Measurements from ENCODE around the gene CDKN1B.
"Not testable (repeated sequence)": the region's sequence is repeated elsewhere in the genome, so short reads cannot be mapped to it uniquely, and the experiment has no call there.

Gene CDKN1B

DNA sequence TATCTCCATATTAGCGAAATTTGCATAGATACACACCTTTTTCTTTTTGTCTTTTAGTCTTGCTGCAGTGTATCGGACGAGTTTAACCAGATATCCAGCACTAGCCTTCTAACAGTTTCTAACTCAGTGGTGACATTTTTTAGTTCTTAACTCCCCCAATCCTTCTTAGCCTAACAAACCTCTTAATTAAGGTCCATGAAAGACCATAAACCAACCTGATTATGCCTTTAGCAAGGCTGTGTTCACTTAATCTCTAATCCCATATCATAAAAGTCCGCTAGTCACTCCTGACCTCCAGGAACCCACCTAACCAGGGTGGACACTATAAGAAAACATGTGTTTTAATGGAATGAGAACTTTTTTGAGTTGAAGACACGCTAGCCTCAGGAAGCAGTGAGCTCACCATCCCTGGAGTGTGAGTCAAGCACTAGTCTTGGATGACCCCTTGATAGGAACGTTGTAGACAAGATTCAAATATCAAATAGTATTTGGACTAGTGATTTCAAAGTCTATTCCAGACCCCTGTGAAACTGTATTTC lies 9.5 kb downstream of the CDKN1B start:
- peak overlapping the region; percentile 91 to 98 for H3K4me3 Mint-ChIP-seq
- peaks cover 42% of the 10 kb centered on the region for H3K4me1 Mint-ChIP-seq
- no peaks in the 10 kb centered on the region for H3K9me3 Mint-ChIP-seq
- ATAC-seq (no peak), DNase-seq (no peak)
- H3K27ac Mint-ChIP-seq: peak overlapping the region; percentile 99 to 100
- H3K27me3 Mint-ChIP-seq: no peaks in the 10 kb centered on the region

GRCh38 chr12:12731178-12731577 lies 14.0 kb downstream of the CDKN1B start:
- Mint-ChIP-seq H3K9me3 (no peaks in the 10 kb centered on the region), H3K27me3 (no peaks in the 10 kb centered on the region), H3K4me3 (no peak overlapping the region), H3K27ac (no peak overlapping the region), H3K4me1 (peaks cover 69% of the 10 kb centered on the region)
- ATAC-seq (no peak), DNase-seq (no peak)

GRCh38 chr12:12731785-12732184 lies 14.6 kb downstream of the CDKN1B start:
- Mint-ChIP-seq H3K27ac (no peak overlapping the region), H3K27me3 (no peaks in the 10 kb centered on the region), H3K4me3 (no peak overlapping the region), H3K9me3 (no peaks in the 10 kb centered on the region), H3K4me1 (peaks cover 74% of the 10 kb centered on the region)
- ATAC-seq (no peak), DNase-seq (no peak)

DNA sequence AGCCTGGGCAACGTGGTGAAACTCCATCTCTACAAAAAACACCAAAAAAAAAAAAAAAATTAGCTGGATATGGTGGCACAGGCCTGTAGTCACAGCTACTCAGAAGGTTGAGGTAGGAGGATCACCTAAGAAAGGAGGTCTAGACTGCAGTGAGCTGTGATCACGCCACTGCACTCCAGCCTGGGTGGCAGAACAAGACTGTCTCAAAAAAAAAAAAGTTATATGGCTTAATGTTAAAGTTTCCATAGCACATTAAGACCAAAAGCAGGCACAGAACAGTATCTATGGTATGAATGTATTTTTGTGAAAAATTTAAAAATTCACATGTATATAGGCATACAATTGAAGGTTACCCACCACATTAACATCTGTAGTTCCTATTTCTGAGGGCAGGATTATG lies 15.9 kb downstream of the CDKN1B start:
- DNase-seq (no peak), ATAC-seq (no peak)
- Mint-ChIP-seq H3K4me1 (peaks cover 75% of the 10 kb centered on the region), H3K27ac (no peak overlapping the region), H3K4me3 (no peak overlapping the region), H3K9me3 (no peaks in the 10 kb centered on the region), H3K27me3 (no peaks in the 10 kb centered on the region)

DNA sequence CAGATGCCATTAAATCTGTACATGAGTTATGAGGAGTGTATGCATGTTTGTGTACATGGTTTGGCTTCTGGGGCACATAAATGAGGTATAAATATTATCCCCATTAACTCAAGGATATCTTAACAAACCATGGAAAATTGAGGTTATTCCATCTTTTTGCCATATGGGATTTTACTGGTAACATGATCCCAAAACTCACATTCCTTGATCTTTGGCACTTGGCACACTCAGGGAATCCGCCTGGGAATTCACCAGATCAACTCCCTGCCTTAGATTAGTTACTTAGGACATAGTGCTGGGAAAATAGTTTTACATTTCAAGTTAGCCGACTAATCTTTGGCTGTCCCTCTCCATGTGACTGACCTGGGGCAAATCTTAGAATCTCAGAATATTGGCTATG lies 16.9 kb downstream of the CDKN1B start:
- no peaks in the 10 kb centered on the region for H3K27me3 Mint-ChIP-seq
- H3K27ac Mint-ChIP-seq: no peak overlapping the region
- ATAC-seq: no peak
- no peaks in the 10 kb centered on the region for H3K9me3 Mint-ChIP-seq
- H3K4me3 Mint-ChIP-seq: no peak overlapping the region
- DNase-seq: no peak
- H3K4me1 Mint-ChIP-seq: peaks cover 69% of the 10 kb centered on the region

DNA sequence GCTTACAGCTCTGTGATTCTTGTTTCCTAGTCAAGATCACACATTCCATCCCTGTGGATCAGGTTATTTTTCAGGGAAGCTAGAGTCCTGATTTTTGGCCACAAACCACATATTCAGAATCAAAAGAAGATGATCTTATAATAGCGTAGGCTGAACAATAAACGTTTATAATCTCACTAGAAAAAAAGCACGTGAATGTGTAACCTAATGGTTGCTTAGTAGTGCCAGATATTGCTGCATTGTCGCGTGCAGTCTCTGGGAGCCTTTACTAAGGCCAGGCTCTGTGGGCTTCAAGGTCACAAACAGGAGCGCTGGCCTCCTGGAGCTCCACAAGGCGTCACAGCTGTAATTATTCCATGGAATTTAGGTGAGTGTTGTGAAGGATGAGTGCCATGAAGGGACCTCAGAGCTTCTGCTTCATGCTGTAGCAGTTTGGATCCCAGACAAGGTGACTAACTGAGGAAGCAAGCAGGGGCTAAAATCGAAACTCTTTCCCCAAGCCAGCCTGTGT lies 17.4 kb downstream of the CDKN1B start:
- H3K4me3 Mint-ChIP-seq: peak overlapping the region in 1 of 2 donors; percentile 6
- no peaks in the 10 kb centered on the region for H3K27me3 Mint-ChIP-seq
- no peaks in the 10 kb centered on the region for H3K9me3 Mint-ChIP-seq
- H3K4me1 Mint-ChIP-seq: peaks cover 67% of the 10 kb centered on the region
- ATAC-seq (no peak), DNase-seq (no peak)
- no peak overlapping the region for H3K27ac Mint-ChIP-seq

DNA sequence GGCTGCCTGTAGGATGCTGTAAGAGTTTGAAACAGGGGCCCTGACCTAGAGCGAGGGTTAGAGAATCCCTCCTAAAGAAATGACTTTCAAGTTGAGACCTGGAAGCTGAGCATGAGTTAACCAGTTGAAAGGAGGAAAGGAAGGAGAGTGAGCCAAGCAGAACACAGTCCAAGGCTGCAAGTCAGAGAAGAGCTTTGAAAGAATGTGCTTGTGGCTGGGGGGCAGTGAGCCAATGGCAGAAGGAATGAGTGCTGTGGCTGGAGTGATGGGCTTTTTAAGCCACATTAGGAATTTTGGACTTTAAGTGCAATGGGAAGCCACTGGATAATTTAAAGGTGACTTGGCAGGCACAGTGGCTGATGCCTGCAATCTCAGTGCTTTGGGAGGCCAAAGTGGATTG lies 18.1 kb downstream of the CDKN1B start:
- H3K4me3 Mint-ChIP-seq: peak overlapping the region; percentile 4 to 36
- no peaks in the 10 kb centered on the region for H3K9me3 Mint-ChIP-seq
- peaks cover 60% of the 10 kb centered on the region for H3K4me1 Mint-ChIP-seq
- DNase-seq (no peak), ATAC-seq (no peak)
- H3K27ac Mint-ChIP-seq: peak overlapping the region; percentile 31 to 88
- no peaks in the 10 kb centered on the region for H3K27me3 Mint-ChIP-seq

- peak; percentile 52 to 78 for DNase-seq
- H3K27me3 Mint-ChIP-seq: no peaks in the 10 kb centered on the region
These were observed 19.9 kb downstream of the CDKN1B start for GRCh38 chr12:12736759-12737676.

GRCh38 chr12:12738152-12738551 lies 21.0 kb downstream of the CDKN1B start:
- not testable (repeated sequence) for ATAC-seq, H3K27ac Mint-ChIP-seq, H3K9me3 Mint-ChIP-seq, H3K4me3 Mint-ChIP-seq, DNase-seq, H3K27me3 Mint-ChIP-seq
- H3K4me1 Mint-ChIP-seq: peaks cover 49% of the 10 kb centered on the region

More at GRCh38 chr12:12736759-12737676, 19.9 kb downstream of the CDKN1B start:
- Mint-ChIP-seq H3K27ac (peak overlapping the region; percentile 92 to 93), H3K9me3 (no peaks in the 10 kb centered on the region), H3K4me1 (peaks cover 55% of the 10 kb centered on the region), H3K4me3 (peak overlapping the region; percentile 76 to 79)
- peak; percentile 99 for ATAC-seq

- no peak for ATAC-seq
- Mint-ChIP-seq H3K27me3 (no peaks in the 10 kb centered on the region), H3K9me3 (no peaks in the 10 kb centered on the region), H3K4me1 (peaks cover 31% of the 10 kb centered on the region), H3K27ac (no peak overlapping the region), H3K4me3 (no peak overlapping the region)
- DNase-seq: no peak
These were observed 24.5 kb downstream of the CDKN1B start for GRCh38 chr12:12741660-12742059.

GRCh38 chr12:12744546-12745305 lies 27.6 kb downstream of the CDKN1B start:
- Mint-ChIP-seq H3K27ac (no peak overlapping the region), H3K4me1 (peaks cover 19% of the 10 kb centered on the region), H3K9me3 (no peaks in the 10 kb centered on the region), H3K4me3 (no peak overlapping the region), H3K27me3 (no peaks in the 10 kb centered on the region)
- ATAC-seq (no peak), DNase-seq (no peak)

DNA sequence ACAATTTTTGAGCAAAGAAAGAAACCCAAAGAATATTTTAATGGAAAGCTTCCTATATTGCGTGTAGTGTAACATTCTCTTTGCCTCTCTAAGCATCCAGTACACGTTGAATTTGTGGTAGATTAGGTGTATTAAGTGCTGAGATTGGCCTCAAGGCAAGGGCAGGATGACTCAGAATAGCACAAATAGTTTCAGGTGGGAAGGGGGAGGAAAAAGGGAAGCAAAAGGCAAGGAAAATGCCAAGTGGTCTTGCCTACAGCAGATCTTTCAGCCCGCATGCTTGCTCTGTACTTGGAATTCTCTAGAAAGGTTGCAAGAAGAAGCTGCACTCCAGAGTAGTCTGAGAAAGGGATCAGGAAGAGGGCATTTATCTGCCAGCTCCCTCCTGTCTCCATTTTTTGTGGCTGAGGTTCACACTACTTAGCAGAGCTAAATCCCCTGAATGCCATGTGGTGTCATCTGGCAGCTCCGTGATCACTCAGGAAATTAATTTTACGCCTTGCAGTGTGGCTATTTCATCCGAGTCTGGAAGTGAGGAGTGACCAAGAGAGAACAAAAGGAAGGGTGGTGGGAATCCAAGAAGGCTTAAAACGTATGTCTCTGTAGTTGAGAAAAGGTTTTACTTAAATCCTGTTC lies 28.5 kb downstream of the CDKN1B start:
- Mint-ChIP-seq H3K4me3 (no peak overlapping the region), H3K9me3 (no peaks in the 10 kb centered on the region), H3K27me3 (no peaks in the 10 kb centered on the region), H3K4me1 (peaks cover 19% of the 10 kb centered on the region), H3K27ac (no peak overlapping the region)
- DNase-seq: no peak
- ATAC-seq: no peak

DNA sequence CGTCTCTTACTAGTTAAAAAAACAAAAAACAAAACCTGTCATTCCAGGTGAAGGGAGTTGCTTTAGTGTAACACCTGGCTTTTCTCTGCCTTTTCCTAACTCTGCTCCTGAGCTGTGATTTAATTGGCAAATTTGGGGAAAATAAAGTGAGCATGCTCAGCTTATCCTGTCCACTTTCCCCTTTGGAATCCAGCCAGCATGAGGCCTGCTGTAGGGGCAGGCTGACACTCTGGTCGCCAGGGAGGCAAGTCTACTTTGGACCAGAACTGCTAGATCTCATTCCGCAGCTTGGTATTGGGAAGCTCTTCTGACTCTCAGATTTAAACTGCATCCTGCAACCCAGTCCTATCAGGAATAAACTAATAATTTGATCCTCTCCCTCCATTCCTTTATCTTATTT lies 30.1 kb downstream of the CDKN1B start:
- no peak for DNase-seq
- no peak for ATAC-seq
- Mint-ChIP-seq H3K4me1 (peaks cover 15% of the 10 kb centered on the region), H3K27me3 (no peaks in the 10 kb centered on the region), H3K9me3 (no peaks in the 10 kb centered on the region), H3K4me3 (no peak overlapping the region), H3K27ac (no peak overlapping the region)

DNA sequence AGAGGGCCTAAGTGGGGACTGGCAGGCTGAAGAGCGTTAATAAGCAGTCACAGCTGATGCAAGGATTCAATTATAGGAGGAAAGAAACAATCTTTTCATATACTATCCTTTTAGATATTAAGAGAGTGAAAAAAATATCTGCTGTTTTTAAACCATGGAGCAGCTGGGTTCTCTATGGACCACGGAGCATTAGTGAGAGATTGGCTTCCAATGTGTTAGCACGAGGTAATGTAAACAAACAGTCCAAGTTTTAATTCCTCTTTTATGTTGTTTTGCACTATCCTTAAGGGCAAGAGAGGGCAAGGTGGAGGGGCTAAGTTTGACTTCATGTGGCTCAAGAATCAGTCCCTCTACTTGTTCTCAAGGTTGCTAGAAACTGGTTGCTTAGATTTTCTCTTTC lies 30.9 kb downstream of the CDKN1B start:
- ATAC-seq (no peak), DNase-seq (no peak)
- H3K27me3 Mint-ChIP-seq: no peaks in the 10 kb centered on the region
- H3K27ac Mint-ChIP-seq: no peak overlapping the region
- H3K4me3 Mint-ChIP-seq: no peak overlapping the region
- peaks cover 15% of the 10 kb centered on the region for H3K4me1 Mint-ChIP-seq
- no peaks in the 10 kb centered on the region for H3K9me3 Mint-ChIP-seq

DNA sequence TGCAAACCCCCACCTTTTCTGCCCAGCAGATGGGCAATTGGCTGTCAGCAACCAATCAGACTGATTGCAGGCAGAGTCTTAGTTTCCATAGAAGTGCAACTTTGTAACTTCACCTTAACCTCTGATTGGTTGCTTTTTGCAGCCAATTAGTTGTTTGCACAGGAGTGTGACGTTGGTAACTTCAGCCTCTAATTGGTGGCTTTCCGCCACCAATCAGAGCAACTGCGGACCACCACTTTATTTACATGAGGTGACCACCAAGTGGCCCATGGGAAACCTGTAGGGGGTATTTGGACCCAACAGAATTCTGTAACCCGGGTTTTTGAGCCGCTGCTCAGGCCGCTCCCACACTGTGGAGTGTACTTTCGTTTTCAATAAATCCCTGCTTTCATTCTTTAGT lies 32.3 kb downstream of the CDKN1B start:
- no peaks in the 10 kb centered on the region for H3K9me3 Mint-ChIP-seq
- ATAC-seq (no peak), DNase-seq (no peak)
- H3K27ac Mint-ChIP-seq: no peak overlapping the region
- H3K27me3 Mint-ChIP-seq: no peaks in the 10 kb centered on the region
- H3K4me3 Mint-ChIP-seq: no peak overlapping the region
- H3K4me1 Mint-ChIP-seq: peaks cover 15% of the 10 kb centered on the region

Data from stimulated activated naive CD8-positive, alpha-beta T cell treated with anti-CD3 and anti-CD28 coated beads, Interleukin-15, amount 100 ng/mL, for 72 hours (primary cell).